ENCODE results near the gene SEPTIN5.

- no peak for TF ChIP-seq CTCF (IDR thresholded peaks at IDR 0.05; ENCODE audit: low read depth, low read length)
- TF ChIP-seq EZH2phosphoT487 (IDR thresholded peaks at IDR 0.05; ENCODE audit: low read depth), result no peak
Measured at GRCh38 chr22:19762568-19763457, 48.5 kb downstream of the SEPTIN5 start.
